ENCODE measurements around the gene POLK. TPM values are rescaled to one million over a fixed set of nuclear protein-coding genes. Genes with fewer than 3 reads are reported as not detected.

Gene POLK
- total and polyA plus RNA-seq, 2 of the 8 experiments (the other 6 are each of a cell fraction or from before 2014, with no cell fraction given): 2.0 to 9.0 TPM

- no peak overlapping the region for H4K91ac ChIP-seq (replicated peaks; ENCODE audit: insufficient read length, low read length)
- no peak overlapping the region for H3K4ac ChIP-seq (replicated peaks; ENCODE audit: insufficient read length, low read depth, low read length)
- no peak overlapping the region for H2BK20ac ChIP-seq (ENCODE audit: low read length)
- H3K18ac ChIP-seq (ENCODE audit: extremely low read depth, low read length): no peak overlapping the region
- no peak overlapping the region for H4K8ac ChIP-seq (ENCODE audit: extremely low read depth, insufficient read depth, low read length)
- DNase-seq (ENCODE audit: low read depth in 1 of 2, low spot score in 2 of 2) (no peak), FAIRE-seq (no peak)
- H3K4me2 ChIP-seq (ENCODE audit: insufficient read depth in 1 of 2, low read depth in 2 of 2, low read length in 2 of 2): no peak overlapping the region
- H3K79me2 ChIP-seq (ENCODE audit: control insufficient read depth in 1 of 2, insufficient read depth in 2 of 2, low read length in 2 of 2): no peaks in the 10 kb centered on the region
- no peak overlapping the region for H3K56ac ChIP-seq (replicated peaks; ENCODE audit: insufficient read length, low read depth, low read length)
- H2BK15ac ChIP-seq (ENCODE audit: low read length): no peak overlapping the region
- no peak overlapping the region for H4K5ac ChIP-seq (ENCODE audit: insufficient read length, low read depth, low read length)
- H3K14ac ChIP-seq (ENCODE audit: insufficient read length): no peak overlapping the region
- H3K23ac ChIP-seq (ENCODE audit: insufficient read length): no peak overlapping the region
- no peaks in the 10 kb centered on the region for H3K4me1 ChIP-seq (replicated peaks in 1 of 4; ENCODE audit: control insufficient read depth in 3 of 4, insufficient read depth in 4 of 4, low read length in 3 of 4)
- H3K79me1 ChIP-seq (ENCODE audit: low read depth, low read length): no peaks in the 10 kb centered on the region
- H2AFZ ChIP-seq (ENCODE audit: low read length): no peak overlapping the region
- no peak overlapping the region for H3K4me3 ChIP-seq (ENCODE audit: extremely low read depth in 1 of 4, insufficient read depth in 2 of 4, low read depth in 3 of 4, low read length in 4 of 4)
- no peak overlapping the region for H3K27ac ChIP-seq (ENCODE audit: low read depth, low read length)
- no peaks in the 10 kb centered on the region for H3K27me3 ChIP-seq (replicated peaks in 1 of 4; ENCODE audit: control insufficient read depth in 3 of 4, extremely low read depth in 1 of 4, insufficient read depth in 3 of 4, low read length in 3 of 4)
- H3K36me3 ChIP-seq (ENCODE audit: control insufficient read depth in 2 of 4, insufficient read depth in 4 of 4, low read length in 3 of 4): no peaks in the 10 kb centered on the region
- no peak overlapping the region for H2BK5ac ChIP-seq (ENCODE audit: low read depth, low read length)
- H3K9me3 ChIP-seq (ENCODE audit: insufficient read depth in 2 of 2, low read depth in 1 of 2, low read length in 1 of 2): no peaks in the 10 kb centered on the region
- ChIA-PET POLR2A (ENCODE audit: partially characterized antibody) (no interaction called here), CTCF (ENCODE audit: partially characterized antibody) (no interaction called here)
- no peak overlapping the region for H2AK5ac ChIP-seq (ENCODE audit: low read depth, low read length)
- no peaks in the 10 kb centered on the region for H4K20me1 ChIP-seq (replicated peaks in 1 of 2; ENCODE audit: control insufficient read depth in 1 of 2, insufficient read depth in 2 of 2, low read length in 2 of 2)
- no peak overlapping the region for H2BK120ac ChIP-seq (replicated peaks; ENCODE audit: low read depth, low read length)
- H3K23me2 ChIP-seq (ENCODE audit: low read depth, low read length): no peaks in the 10 kb centered on the region
- TF ChIP-seq RAD21 (IDR thresholded peaks at IDR 0.05 in 1 of 2, conservative IDR thresholded peaks at IDR 0.05 in 1 of 2; ENCODE audit: low read depth in 2 of 2, low read length in 2 of 2) (no peak), ASH2L (IDR thresholded peaks at IDR 0.05; ENCODE audit: low read length) (no peak), TBP (IDR thresholded peaks at IDR 0.05; ENCODE audit: low read depth, low read length) (no peak), SAP30 (IDR thresholded peaks at IDR 0.05; ENCODE audit: insufficient read depth, insufficient replicate concordance, low read length) (no peak), YY1 (IDR thresholded peaks at IDR 0.05; ENCODE audit: low read depth, low read length) (no peak), POLR2AphosphoS5 (IDR thresholded peaks at IDR 0.05; ENCODE audit: low read depth, low read length) (no peak), SIRT6 (IDR thresholded peaks at IDR 0.05; ENCODE audit: low read length) (no peak), BRCA1 (IDR thresholded peaks at IDR 0.05; ENCODE audit: low read depth, low read length) (no peak), TAF1 (IDR thresholded peaks at IDR 0.05; ENCODE audit: low read depth, low read length) (no peak), ATF3 (IDR thresholded peaks at IDR 0.05; ENCODE audit: insufficient read depth, low read depth, low read length) (no peak), TEAD4 (IDR thresholded peaks at IDR 0.05; ENCODE audit: low read depth, low read length) (no peak), RXRA (IDR thresholded peaks at IDR 0.05; ENCODE audit: insufficient read depth, low read depth, low read length) (no peak), SP2 (IDR thresholded peaks at IDR 0.05; ENCODE audit: low read length) (no peak), CBX5 (IDR thresholded peaks at IDR 0.05; ENCODE audit: low read depth, low read length) (no peak), TAF7 (optimal IDR thresholded peaks at IDR 0.05; ENCODE audit: borderline replicate concordance, low read depth, low read length) (no peak)
- TF ChIP-seq, protein P1, sequence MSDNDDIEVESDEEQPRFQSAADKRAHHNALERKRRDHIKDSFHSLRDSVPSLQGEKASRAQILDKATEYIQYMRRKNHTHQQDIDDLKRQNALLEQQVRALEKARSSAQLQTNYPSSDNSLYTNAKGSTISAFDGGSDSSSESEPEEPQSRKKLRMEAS (IDR thresholded peaks at IDR 0.05): no peak
- H2BK12ac ChIP-seq (ENCODE audit: low read depth, low read length): no peak overlapping the region
- no peak overlapping the region for H3K9ac ChIP-seq (replicated peaks in 1 of 4; ENCODE audit: extremely low read depth in 1 of 4, low read depth in 3 of 4, low read length in 3 of 4)
Observed at GRCh38 chr5:75626959-75627358, 115.3 kb downstream of the POLK start.
